Stimulated activated CD4-positive, alpha-beta T cell treated with anti-CD3 and anti-CD28 coated beads, Interleukin-2, amount 100 ng/mL, for 4 hours (primary cell): ENCODE measurements around the gene TMEM239.
"Not testable (repeated sequence)": the region's sequence is repeated elsewhere in the genome, so short reads cannot be mapped to it uniquely, and the experiment has no call there.

Experiments used
- DNase-seq: peaks from one replicate; pipeline ENCODE4 v3.0.0-alpha.2; 2020; ENCODE audit warnings: low read depth

TMEM239 gene

DNA sequence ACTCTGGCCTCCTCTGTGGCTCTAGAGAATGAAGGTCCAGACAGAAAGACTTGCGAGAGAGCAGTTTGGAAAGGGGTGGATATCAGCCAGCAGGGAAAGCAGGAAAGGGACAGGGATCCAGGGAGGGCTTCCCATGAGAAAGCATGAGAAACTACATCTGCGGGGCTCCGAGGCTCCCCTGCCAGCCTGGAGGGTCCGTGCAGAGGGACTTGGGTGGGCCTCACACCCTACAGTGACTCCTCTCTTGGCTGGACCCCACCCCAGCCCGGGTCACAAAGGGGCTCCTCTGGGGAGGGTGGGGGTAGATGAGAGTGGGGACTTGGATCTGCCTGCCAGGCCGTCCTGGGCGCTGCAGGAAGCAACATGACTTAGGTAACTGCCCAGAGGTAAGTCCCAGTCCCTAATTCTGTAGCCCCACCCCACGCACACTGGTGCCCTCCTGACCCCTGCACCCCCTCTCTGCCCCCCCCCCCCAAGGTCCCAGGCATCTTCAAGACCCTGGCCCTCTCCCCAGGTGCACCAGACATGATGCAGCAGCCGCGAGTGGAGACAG, at the start of gene TMEM239:
TSS of gene TMEM239 (plus strand) at position 335 of the 553 bp plus-strand sequence. CDS start at position 526, 191 bp downstream.
- no peak for DNase-seq

GRCh38 chr20:2767768-2768631, 48.2 kb upstream of the TMEM239 start:
- no peak for DNase-seq

DNA sequence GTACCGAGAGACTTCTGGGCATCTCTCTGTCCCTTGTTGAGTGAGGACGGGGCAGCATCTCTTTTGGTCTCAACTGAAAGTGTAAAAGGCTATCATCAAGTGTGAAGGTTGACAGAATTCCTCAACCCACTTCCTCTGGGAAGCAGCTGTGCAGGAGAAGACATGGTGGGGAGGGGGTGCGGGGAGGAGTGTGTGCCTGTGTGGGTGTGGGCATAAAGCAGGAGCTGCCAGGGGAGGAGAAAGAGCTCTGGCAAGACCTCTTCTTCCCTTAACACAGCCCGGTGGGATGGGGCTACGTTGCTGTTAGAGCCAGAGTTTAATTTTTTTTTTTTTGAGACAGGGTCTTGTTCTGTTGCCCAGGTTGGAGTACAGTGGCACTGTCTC, 47.5 kb upstream of the TMEM239 start:
- DNase-seq = no peak

DNA sequence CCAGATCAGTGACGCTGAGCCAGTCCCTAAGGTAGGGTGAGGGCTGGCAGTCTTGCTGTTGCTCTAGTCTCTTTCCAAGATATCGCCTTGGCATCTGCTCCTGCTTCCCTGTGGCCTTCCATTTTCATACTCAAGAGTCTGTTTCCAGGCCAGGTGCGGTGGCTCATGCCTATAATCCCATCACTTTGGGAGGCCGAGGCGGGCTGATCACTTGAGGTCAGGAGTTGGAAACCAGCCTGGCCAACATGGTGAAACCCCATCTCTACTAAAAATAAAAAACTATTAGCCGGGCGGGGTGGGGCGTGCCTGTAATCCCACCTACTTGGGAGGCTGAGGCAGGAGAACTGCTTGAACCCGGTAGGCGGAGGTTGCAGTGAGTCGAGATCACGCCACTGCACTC, 46.1 kb upstream of the TMEM239 start:
- DNase-seq = not testable (repeated sequence)

DNA sequence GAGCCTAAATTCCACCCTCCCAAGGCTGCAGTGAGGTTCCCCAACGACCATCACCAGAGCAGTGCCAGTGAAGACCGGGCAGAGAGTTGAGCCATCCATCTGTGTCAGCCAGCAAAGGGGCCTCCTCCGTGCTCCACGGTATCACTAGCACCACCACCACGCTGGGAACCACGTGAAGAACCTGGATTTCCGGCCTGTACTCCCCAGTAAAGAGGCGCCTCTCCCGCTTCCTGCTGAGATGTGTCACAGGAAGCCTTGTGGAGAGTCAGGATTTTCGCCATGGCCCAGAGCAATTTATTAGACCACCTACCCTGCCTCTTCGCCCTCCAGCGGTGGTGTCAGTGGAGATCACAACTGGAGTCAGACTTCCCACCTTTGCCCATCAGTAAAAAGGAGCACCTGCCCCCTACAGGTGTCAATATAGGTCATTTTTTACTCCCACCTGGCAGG, 44.5 kb upstream of the TMEM239 start:
- no peak for DNase-seq

DNA sequence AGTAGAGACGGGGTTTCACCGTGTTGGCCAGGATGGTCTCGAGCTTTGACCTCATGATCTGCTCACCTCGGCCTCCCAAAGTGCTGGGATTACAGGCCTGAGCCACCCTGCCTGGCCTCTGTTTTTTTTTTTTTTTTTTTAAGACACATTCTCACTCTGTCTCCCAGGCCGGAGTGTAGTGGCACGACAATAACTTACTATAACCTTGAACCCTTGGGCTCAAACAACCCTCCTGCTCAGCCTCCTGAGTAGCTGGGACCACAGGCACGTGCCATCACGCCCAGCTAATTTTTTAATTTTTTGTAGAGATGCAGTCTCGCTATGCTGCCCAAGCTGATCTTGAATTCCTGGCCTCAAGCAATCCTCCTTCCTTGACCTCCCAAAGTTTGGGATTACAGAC, 42.4 kb upstream of the TMEM239 start:
- DNase-seq = no peak

DNA sequence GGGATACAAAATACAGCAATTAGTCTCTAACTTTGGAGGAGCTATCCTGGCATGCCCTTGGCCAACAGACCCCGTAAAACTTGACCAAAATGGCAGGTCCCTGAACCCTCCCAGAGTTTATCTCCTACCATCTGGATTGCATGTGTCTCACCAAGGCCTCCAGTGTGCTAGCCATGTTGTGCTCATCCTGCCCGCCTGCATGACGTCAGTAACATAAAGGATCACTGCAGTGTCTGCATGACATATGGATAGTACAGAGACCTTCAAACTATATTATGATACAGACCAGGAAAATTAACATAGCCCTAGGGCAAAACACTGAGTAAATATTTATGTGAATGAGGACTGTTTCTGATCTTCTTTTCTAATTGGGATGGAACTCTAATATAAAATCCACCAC, 41.0 kb upstream of the TMEM239 start:
- no peak for DNase-seq

GRCh38 chr20:2778602-2779321, 37.4 kb upstream of the TMEM239 start:
- no peak for DNase-seq

GRCh38 chr20:2780948-2781347, 35.2 kb upstream of the TMEM239 start:
- no peak for DNase-seq

GRCh38 chr20:2783908-2784566, 32.1 kb upstream of the TMEM239 start:
- no peak for DNase-seq

DNA sequence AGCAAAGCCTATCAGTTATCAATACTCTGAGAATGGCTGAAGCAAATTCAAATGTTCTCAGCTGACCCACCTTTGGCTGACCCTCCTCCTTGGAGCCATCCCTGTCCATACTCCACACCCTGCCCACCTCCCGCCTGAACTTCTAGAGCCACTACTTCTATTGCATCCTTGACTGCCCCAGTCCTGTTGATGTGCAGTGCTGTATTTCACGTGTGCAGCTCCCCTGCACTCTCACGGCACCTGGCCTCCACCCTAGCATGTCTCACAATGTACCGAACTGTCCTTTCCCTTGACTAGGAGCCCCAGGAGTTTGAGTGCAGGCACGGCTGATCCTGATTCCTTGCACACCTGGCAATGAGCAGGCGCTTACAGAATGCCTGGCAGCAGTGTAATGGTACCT, 22.7 kb upstream of the TMEM239 start:
- DNase-seq = no peak

- DNase-seq = no peak
These were observed 21.9 kb upstream of the TMEM239 start for GRCh38 chr20:2794202-2794748.

- DNase-seq = no peak
These were observed 21.2 kb upstream of the TMEM239 start for GRCh38 chr20:2794866-2795447.

DNA sequence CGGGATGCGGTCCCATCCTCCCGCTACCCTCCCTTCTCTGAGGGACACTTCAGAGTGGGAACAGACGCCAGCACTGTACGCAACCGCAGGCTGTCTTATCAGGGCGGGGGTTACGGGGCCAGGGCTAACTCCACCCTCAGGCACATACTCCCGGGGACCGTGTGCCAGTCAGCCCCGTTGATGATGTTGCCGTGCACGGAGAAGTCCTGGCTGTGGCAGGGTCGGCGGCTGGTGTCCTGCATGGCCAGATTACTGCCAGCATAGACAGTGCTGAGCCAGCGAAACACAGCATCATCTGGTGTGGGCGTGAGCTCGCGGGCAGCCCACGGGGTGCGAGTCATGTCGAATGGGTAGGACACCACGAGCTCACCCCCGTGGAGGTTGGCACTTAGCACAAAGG, 20.7 kb upstream of the TMEM239 start:
- no peak for DNase-seq

DNA sequence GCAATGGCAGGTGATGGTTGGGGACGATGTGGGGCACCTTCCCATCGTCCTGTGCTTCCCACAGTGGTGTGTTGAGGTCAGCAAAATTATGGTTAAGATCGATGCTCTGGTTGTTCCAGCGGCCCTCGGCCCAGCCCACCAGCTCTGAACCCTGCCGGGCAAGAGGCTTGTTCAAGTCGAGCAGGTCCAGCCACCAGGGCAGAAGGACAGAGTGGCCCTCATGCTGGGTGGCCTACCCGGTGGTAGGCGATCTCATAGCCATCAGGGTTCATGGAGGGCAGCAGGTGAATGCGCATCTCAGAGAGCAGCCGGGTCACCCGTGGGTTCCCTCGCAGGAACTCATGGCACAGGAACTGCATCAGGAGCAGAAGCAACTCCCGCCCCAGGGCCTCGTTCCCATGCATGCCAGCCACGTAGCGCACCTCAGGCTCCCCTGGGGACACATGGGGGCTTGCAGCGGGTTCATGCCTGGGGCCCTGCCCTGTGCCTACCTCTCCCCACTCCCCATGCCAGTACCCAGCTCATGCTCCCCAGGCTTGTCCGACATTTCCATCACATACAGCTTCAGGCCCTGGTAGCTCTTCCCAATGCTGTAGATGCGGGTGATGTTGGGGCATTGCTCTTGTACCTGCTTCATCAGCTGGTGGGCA, 20.0 kb upstream of the TMEM239 start:
- DNase-seq = no peak

GRCh38 chr20:2797136-2797983, 18.8 kb upstream of the TMEM239 start:
- no peak for DNase-seq

DNA sequence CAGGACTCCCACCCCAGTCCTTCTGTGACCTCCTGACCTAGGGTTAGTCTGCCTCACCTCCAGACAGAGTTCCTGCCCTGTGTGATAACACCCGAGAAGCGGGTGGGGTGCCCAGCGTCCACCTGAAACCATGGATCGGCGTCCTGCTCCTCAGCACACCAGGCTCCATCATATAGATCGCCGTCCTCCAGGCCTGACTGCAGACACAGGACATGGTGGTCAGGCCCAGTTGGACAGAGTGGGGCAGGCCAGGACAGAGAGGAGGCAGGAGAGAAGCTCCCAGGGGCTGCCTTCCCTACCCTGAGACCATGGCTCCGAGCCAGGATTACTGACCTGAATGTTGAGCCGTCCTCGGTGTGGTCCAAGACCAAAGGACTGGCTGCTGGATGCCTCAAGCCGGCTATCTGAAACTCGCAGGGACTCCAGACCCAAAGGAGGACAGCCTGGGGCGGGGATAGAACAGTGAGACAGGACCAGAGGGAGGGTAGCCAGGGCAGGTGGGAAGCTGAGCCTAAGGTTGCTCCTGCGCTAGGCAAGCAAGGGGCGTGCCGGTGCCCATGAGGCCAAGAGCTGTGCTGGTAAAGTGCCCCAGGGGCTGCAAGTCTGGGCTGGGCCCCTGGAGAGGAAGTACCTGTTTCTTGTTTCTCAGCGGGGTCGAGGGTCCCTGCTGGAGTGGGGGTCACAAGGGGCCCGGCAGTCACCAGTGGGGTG, 17.9 kb upstream of the TMEM239 start:
- no peak for DNase-seq

DNA sequence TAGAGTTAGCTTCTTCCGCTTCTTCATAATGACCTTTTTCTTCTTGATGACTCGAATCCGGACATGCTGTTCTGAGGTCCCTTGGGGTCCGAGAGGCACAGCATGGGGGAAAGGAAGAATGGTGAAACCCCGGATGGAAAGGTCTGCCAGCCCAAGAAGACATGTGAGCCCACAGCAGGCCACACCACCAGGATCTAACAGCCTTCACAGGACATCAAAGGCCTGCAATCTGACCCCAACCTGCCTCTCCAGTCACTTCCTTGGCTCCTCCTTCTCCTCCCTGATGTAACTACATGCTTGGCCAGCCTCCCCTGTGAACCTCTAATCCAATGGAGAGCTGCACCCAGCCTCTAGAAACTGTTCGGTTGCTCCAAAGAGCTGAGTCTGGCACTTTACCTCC, 17.4 kb upstream of the TMEM239 start:
- DNase-seq = no peak

GRCh38 chr20:2799271-2799670, 16.9 kb upstream of the TMEM239 start:
- DNase-seq = no peak
